ENCODE results near the gene KCNMA1.

DNA sequence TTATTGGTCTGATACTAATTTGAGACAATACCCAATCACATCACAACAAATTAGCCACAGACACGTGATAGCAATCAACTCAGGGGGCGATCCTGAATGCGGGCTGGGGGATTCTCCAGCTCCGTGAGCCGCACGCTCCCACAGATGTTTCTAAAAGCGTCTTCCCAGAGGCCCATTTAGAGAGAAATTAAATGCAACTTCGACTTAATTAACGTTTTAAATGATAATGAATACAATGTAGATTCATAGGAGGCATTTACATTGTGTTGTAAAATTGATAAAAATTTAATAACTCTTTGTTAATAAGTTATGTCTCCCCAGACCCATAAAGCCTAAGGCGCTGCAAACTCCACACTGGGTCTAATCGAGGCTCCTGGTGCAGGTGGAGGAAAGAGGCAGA is 642.6 kb downstream of the KCNMA1 start:
- TF ChIP-seq BCOR (IDR thresholded peaks at IDR 0.05), result no peak
- no peak for TF ChIP-seq TAF1 (IDR thresholded peaks at IDR 0.05; ENCODE audit: control insufficient read depth, extremely low read depth, insufficient read depth, low read length, severe bottlenecking)
- TF ChIP-seq, protein P1, sequence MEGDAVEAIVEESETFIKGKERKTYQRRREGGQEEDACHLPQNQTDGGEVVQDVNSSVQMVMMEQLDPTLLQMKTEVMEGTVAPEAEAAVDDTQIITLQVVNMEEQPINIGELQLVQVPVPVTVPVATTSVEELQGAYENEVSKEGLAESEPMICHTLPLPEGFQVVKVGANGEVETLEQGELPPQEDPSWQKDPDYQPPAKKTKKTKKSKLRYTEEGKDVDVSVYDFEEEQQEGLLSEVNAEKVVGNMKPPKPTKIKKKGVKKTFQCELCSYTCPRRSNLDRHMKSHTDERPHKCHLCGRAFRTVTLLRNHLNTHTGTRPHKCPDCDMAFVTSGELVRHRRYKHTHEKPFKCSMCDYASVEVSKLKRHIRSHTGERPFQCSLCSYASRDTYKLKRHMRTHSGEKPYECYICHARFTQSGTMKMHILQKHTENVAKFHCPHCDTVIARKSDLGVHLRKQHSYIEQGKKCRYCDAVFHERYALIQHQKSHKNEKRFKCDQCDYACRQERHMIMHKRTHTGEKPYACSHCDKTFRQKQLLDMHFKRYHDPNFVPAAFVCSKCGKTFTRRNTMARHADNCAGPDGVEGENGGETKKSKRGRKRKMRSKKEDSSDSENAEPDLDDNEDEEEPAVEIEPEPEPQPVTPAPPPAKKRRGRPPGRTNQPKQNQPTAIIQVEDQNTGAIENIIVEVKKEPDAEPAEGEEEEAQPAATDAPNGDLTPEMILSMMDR (IDR thresholded peaks at IDR 0.05 in 2 of 3, conservative IDR thresholded peaks at IDR 0.05 in 1 of 3; ENCODE audit: insufficient read depth in 2 of 3, low read depth in 1 of 3, low read length in 3 of 3), result no peak
- TF ChIP-seq CEBPB (tag; IDR thresholded peaks at IDR 0.05), result no peak
- TF ChIP-seq, protein P2, sequence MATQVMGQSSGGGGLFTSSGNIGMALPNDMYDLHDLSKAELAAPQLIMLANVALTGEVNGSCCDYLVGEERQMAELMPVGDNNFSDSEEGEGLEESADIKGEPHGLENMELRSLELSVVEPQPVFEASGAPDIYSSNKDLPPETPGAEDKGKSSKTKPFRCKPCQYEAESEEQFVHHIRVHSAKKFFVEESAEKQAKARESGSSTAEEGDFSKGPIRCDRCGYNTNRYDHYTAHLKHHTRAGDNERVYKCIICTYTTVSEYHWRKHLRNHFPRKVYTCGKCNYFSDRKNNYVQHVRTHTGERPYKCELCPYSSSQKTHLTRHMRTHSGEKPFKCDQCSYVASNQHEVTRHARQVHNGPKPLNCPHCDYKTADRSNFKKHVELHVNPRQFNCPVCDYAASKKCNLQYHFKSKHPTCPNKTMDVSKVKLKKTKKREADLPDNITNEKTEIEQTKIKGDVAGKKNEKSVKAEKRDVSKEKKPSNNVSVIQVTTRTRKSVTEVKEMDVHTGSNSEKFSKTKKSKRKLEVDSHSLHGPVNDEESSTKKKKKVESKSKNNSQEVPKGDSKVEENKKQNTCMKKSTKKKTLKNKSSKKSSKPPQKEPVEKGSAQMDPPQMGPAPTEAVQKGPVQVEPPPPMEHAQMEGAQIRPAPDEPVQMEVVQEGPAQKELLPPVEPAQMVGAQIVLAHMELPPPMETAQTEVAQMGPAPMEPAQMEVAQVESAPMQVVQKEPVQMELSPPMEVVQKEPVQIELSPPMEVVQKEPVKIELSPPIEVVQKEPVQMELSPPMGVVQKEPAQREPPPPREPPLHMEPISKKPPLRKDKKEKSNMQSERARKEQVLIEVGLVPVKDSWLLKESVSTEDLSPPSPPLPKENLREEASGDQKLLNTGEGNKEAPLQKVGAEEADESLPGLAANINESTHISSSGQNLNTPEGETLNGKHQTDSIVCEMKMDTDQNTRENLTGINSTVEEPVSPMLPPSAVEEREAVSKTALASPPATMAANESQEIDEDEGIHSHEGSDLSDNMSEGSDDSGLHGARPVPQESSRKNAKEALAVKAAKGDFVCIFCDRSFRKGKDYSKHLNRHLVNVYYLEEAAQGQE (IDR thresholded peaks at IDR 0.05; ENCODE audit: borderline replicate concordance), result no peak
- TF ChIP-seq, protein P2 (CRISPR knock-in tag; IDR thresholded peaks at IDR 0.05; ENCODE audit: low read depth), result no peak
- TF ChIP-seq POLR2AphosphoS2 (IDR thresholded peaks at IDR 0.05; ENCODE audit: low read length), result no peak
- TF ChIP-seq RAD21 (CRISPR knock-in tag; conservative IDR thresholded peaks at IDR 0.05 in 1 of 2, IDR thresholded peaks at IDR 0.05 in 1 of 2), result no peak
